ENCODE measurements around the gene MESD. TPM values are rescaled to one million over a fixed set of nuclear protein-coding genes. Genes with fewer than 3 reads are reported as not detected.

MESD gene
- total RNA-seq, 3 donors from 2014 or later = 18.5 to 24.5 (median 21.3) TPM

GRCh38 chr15:80939216-80939615, 50.4 kb downstream of the MESD start:
- TF ChIP-seq CTCF (IDR thresholded peaks at IDR 0.05) = no peak
- no peak for ATAC-seq
- no peaks in the 10 kb centered on the region for H3K4me1 ChIP-seq (ENCODE audit: low read depth)

GRCh38 chr15:80937718-80938117, 51.9 kb downstream of the MESD start:
- no peak for TF ChIP-seq CTCF (IDR thresholded peaks at IDR 0.05)
- no peaks in the 10 kb centered on the region for H3K4me1 ChIP-seq (ENCODE audit: low read depth)
- no peaks in the 10 kb centered on the region for H3K9me3 ChIP-seq
- H3K36me3 ChIP-seq (ENCODE audit: low read depth) = no peaks in the 10 kb centered on the region
- intact Hi-C loops (cut with DNase I, micrococcal nuclease) = no loop called here
- H3K4me3 ChIP-seq = no peak overlapping the region
- ATAC-seq (no peak), DNase-seq (no peak)

More at GRCh38 chr15:80939216-80939615, 50.4 kb downstream of the MESD start:
- no peaks in the 10 kb centered on the region for H3K36me3 ChIP-seq (ENCODE audit: low read depth)
- DNase-seq = no peak
- no peak overlapping the region for H3K4me3 ChIP-seq
- no peaks in the 10 kb centered on the region for H3K9me3 ChIP-seq
- intact Hi-C loops (cut with DNase I, micrococcal nuclease) = no loop called here

GRCh38 chr15:80936288-80937078, 53.1 kb downstream of the MESD start:
- Histone ChIP-seq H3K36me3 (ENCODE audit: low read depth) (no peaks in the 10 kb centered on the region), H3K9me3 (no peaks in the 10 kb centered on the region), H3K4me3 (no peak overlapping the region), H3K4me1 (ENCODE audit: low read depth) (no peaks in the 10 kb centered on the region)
- DNase-seq (no peak), ATAC-seq (no peak)
- no peak for TF ChIP-seq CTCF (IDR thresholded peaks at IDR 0.05)
- intact Hi-C loops (cut with DNase I, micrococcal nuclease) = no loop called here

GRCh38 chr15:80934761-80935221, 54.8 kb downstream of the MESD start:
- Histone ChIP-seq H3K9me3 (no peaks in the 10 kb centered on the region), H3K4me3 (no peak overlapping the region), H3K4me1 (ENCODE audit: low read depth) (no peaks in the 10 kb centered on the region), H3K36me3 (ENCODE audit: low read depth) (no peaks in the 10 kb centered on the region)
- ATAC-seq (no peak), DNase-seq (no peak)
- intact Hi-C loops (cut with DNase I, micrococcal nuclease) = no loop called here
- TF ChIP-seq CTCF (IDR thresholded peaks at IDR 0.05) = no peak

GRCh38 chr15:80932989-80933388, 56.6 kb downstream of the MESD start:
- peak; percentile 15 for ATAC-seq
- intact Hi-C loops (cut with DNase I, micrococcal nuclease) = no loop called here
- no peaks in the 10 kb centered on the region for H3K4me1 ChIP-seq (ENCODE audit: low read depth)

More at GRCh38 chr15:80932989-80933388, 56.6 kb downstream of the MESD start:
- no peaks in the 10 kb centered on the region for H3K36me3 ChIP-seq (ENCODE audit: low read depth)
- TF ChIP-seq CTCF (IDR thresholded peaks at IDR 0.05) = no peak
- H3K4me3 ChIP-seq = no peak overlapping the region
- no peaks in the 10 kb centered on the region for H3K9me3 ChIP-seq
- DNase-seq = peak in 1 of 3 donors; percentile 4

All from mucosa of descending colon (tissue), 3 donors.